ENCODE results near the gene TNFSF8.

The TNFSF8 gene

DNA sequence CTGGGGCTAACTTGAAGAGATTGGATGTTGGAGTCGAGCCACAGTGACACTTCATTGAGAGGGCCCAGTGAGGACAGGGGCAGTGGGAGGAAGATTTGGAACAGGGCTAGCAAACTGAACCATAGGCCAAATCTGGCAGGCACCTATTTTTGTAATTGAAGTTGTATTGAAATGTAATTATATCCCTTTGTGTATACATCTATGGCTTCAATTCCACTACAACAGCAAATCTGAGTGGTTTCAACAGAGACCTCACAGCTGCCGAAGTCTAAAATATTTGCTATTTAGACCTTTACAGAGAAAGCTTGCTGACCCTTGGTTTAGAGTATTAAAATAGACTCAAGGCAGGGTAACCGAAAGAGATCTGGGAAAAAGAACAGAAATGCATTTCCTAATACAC lies 4.7 kb upstream of the TNFSF8 start:
- H3K27me3 ChIP-seq (ENCODE audit: low read length): no peaks in the 10 kb centered on the region
- no peak overlapping the region for H3K4me3 ChIP-seq (ENCODE audit: insufficient read depth, low read length, poor library complexity, severe bottlenecking)
- no peaks in the 10 kb centered on the region for H4K20me1 ChIP-seq (ENCODE audit: low read depth, low read length)
- H3K9me3 ChIP-seq (ENCODE audit: insufficient read depth, low read length): no peaks in the 10 kb centered on the region
- H2AFZ ChIP-seq (ENCODE audit: low read depth, low read length, severe bottlenecking): no peak overlapping the region
- no peak overlapping the region for H3K9ac ChIP-seq (ENCODE audit: low read length)
- no peaks in the 10 kb centered on the region for H3F3A ChIP-seq (ENCODE audit: insufficient read depth)
- H3K36me3 ChIP-seq (ENCODE audit: low read length): no peaks in the 10 kb centered on the region
- TF ChIP-seq EZH2phosphoT487 (conservative IDR thresholded peaks at IDR 0.05; ENCODE audit: low read length): no peak
- TF ChIP-seq, protein P1, sequence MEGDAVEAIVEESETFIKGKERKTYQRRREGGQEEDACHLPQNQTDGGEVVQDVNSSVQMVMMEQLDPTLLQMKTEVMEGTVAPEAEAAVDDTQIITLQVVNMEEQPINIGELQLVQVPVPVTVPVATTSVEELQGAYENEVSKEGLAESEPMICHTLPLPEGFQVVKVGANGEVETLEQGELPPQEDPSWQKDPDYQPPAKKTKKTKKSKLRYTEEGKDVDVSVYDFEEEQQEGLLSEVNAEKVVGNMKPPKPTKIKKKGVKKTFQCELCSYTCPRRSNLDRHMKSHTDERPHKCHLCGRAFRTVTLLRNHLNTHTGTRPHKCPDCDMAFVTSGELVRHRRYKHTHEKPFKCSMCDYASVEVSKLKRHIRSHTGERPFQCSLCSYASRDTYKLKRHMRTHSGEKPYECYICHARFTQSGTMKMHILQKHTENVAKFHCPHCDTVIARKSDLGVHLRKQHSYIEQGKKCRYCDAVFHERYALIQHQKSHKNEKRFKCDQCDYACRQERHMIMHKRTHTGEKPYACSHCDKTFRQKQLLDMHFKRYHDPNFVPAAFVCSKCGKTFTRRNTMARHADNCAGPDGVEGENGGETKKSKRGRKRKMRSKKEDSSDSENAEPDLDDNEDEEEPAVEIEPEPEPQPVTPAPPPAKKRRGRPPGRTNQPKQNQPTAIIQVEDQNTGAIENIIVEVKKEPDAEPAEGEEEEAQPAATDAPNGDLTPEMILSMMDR (IDR thresholded peaks at IDR 0.05; ENCODE audit: insufficient read depth, low read length, poor library complexity, severe bottlenecking): no peak
- H3K27ac ChIP-seq (ENCODE audit: low read depth, low read length): no peak overlapping the region
- H3K9me2 ChIP-seq (replicated peaks; ENCODE audit: insufficient read depth, low read length): no peaks in the 10 kb centered on the region
- no peak overlapping the region for H3K4me2 ChIP-seq (ENCODE audit: low read depth, low read length, poor library complexity, severe bottlenecking)
- no peaks in the 10 kb centered on the region for H3K79me2 ChIP-seq (ENCODE audit: insufficient read depth, low read length)

DNA sequence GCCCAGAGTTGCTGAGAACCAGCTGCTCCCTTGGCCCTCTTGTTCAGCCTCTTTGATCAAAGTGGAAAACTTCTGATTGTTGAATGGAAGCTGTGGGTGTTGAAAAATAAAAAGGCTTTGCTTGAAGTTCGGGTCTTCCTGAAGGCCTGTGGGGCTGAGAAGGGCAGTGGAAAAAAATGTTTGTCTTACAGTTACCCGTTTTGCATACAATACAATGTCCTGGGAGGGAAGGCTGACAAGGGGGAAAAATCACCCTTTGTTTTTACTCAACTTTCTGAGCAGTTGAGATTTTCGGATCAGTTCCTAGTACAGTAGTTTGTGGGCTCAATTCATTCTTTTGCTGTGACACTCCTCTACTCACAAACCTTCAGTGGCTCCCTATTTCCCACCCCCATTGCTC lies 2.1 kb upstream of the TNFSF8 start:
- Histone ChIP-seq H3F3A (ENCODE audit: insufficient read depth) (peaks cover 14% of the 10 kb centered on the region), H3K4me3 (ENCODE audit: insufficient read depth, low read length, poor library complexity, severe bottlenecking) (no peak overlapping the region), H3K9me3 (ENCODE audit: insufficient read depth, low read length) (no peaks in the 10 kb centered on the region), H3K9ac (ENCODE audit: low read length) (no peak overlapping the region), H3K9me2 (replicated peaks; ENCODE audit: insufficient read depth, low read length) (no peaks in the 10 kb centered on the region), H3K36me3 (ENCODE audit: low read length) (no peaks in the 10 kb centered on the region), H3K27me3 (ENCODE audit: low read length) (no peaks in the 10 kb centered on the region), H2AFZ (ENCODE audit: low read depth, low read length, severe bottlenecking) (no peak overlapping the region), H3K79me2 (ENCODE audit: insufficient read depth, low read length) (no peaks in the 10 kb centered on the region), H3K27ac (ENCODE audit: low read depth, low read length) (no peak overlapping the region), H4K20me1 (ENCODE audit: low read depth, low read length) (no peaks in the 10 kb centered on the region), H3K4me2 (ENCODE audit: low read depth, low read length, poor library complexity, severe bottlenecking) (no peak overlapping the region)
- TF ChIP-seq EZH2phosphoT487 (conservative IDR thresholded peaks at IDR 0.05; ENCODE audit: low read length): no peak
- TF ChIP-seq, protein P1 (IDR thresholded peaks at IDR 0.05; ENCODE audit: insufficient read depth, low read length, poor library complexity, severe bottlenecking): no peak

DNA sequence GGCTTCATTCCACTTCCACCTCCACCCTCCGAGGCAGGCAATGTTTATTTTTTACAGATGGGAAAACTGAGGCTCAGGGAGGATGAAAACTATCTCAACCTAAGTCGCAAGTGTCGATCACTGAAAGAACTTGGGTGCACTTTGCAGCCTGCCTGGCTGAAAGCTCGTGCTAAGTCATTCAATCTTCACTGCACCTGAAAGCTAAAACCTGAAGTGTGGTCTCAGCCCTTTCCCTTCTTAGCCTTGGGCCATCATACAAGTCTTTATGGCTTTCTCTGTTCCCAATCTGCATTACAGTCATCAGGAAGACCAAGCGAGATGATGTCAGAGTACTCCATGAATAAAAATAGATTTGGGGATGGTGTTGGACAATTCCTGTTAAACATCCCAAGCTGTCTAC lies 1.0 kb upstream of the TNFSF8 start:
- TF ChIP-seq, protein P1 (IDR thresholded peaks at IDR 0.05; ENCODE audit: insufficient read depth, low read length, poor library complexity, severe bottlenecking): no peak
- no peak for TF ChIP-seq EZH2phosphoT487 (conservative IDR thresholded peaks at IDR 0.05; ENCODE audit: low read length)
- H3K4me3 ChIP-seq (ENCODE audit: insufficient read depth, low read length, poor library complexity, severe bottlenecking): no peak overlapping the region
- H3K79me2 ChIP-seq (ENCODE audit: insufficient read depth, low read length): no peaks in the 10 kb centered on the region
- no peaks in the 10 kb centered on the region for H3K9me3 ChIP-seq (ENCODE audit: insufficient read depth, low read length)
- H3K9ac ChIP-seq (ENCODE audit: low read length): no peak overlapping the region
- peaks cover 17% of the 10 kb centered on the region for H3F3A ChIP-seq (ENCODE audit: insufficient read depth)
- no peak overlapping the region for H3K27ac ChIP-seq (ENCODE audit: low read depth, low read length)
- no peaks in the 10 kb centered on the region for H3K36me3 ChIP-seq (ENCODE audit: low read length)
- no peaks in the 10 kb centered on the region for H3K27me3 ChIP-seq (ENCODE audit: low read length)
- no peak overlapping the region for H3K4me2 ChIP-seq (ENCODE audit: low read depth, low read length, poor library complexity, severe bottlenecking)
- H2AFZ ChIP-seq (ENCODE audit: low read depth, low read length, severe bottlenecking): no peak overlapping the region
- no peaks in the 10 kb centered on the region for H4K20me1 ChIP-seq (ENCODE audit: low read depth, low read length)
- no peaks in the 10 kb centered on the region for H3K9me2 ChIP-seq (replicated peaks; ENCODE audit: insufficient read depth, low read length)
